PC-9 (cell line): ENCODE results near the gene RRP7A. TPM values are rescaled to one million over a fixed set of nuclear protein-coding genes. Genes with fewer than 3 reads are reported as not detected.
A peak's percentile ranks its signal among the peaks of the same experiment; 100 is the strongest.
"Not testable (repeated sequence)": the region's sequence is repeated elsewhere in the genome, so short reads cannot be mapped to it uniquely, and the experiment has no call there.

Source experiments
- BruUV-seq: library from RNA; stranded (reverse); fragments of 400-500 nt; replicated peaks from 2 replicates; lab custom pipeline; 2021; lab: Mats Ljungman, UMichigan
- CTCF ChIA-PET: fragments of 300-600 bp; sonication (Branson Sonifier 250); formaldehyde crosslinking; loops from one replicate; lab custom pipeline; 2022; ENCODE audit warnings: antibody characterized with exemption; lab: Charles Lee
- POLR2A ChIA-PET: fragments of 300-600 bp; sonication (Branson Sonifier 250); formaldehyde crosslinking; loops from one replicate; lab custom pipeline; 2022; ENCODE audit warnings: antibody characterized with exemption; ENCODE audit not compliant: unreplicated experiment; lab: Charles Lee
- DNase-seq, 2 experiments: peaks; one replicate each; pipeline versions ENCODE4 v3.0.0 to v3.0.0-alpha.2; 2015 to 2022; ENCODE audit warnings: mixed read lengths in 1 of 2
- H2AFZ ChIP-seq: fragments of 200-600 bp; sonication (generic); 2 replicates; pipeline ENCODE4 v1.8.1; 2017; ENCODE audit warnings: antibody characterized with exemption
- H3F3A ChIP-seq: fragments of 200-600 bp; sonication (generic); 2 replicates; pipeline ENCODE4 v1.8.1; 2017; ENCODE audit warnings: antibody characterized with exemption, mild to moderate bottlenecking, low read depth; ENCODE audit not compliant: insufficient read depth
- H3K27ac ChIP-seq: fragments of 200-600 bp; sonication (generic); 2 replicates; pipeline ENCODE4 v1.6.1; 2016; ENCODE audit warnings: mixed run types
- H3K27me3 ChIP-seq: fragments of 200-600 bp; sonication (generic); 2 replicates; pipeline ENCODE4 v1.6.1; 2016; ENCODE audit warnings: low read depth, mixed run types; ENCODE audit not compliant: insufficient read depth
- H3K36me3 ChIP-seq: fragments of 200-600 bp; sonication (generic); 2 replicates; pipeline ENCODE4 v1.6.1; 2016; ENCODE audit warnings: low read depth, mixed run types
- H3K4me1 ChIP-seq: fragments of 200-600 bp; sonication (generic); replicated peaks from 2 replicates; pipeline ENCODE4 v1.6.1; 2016; ENCODE audit warnings: mixed run types; ENCODE audit not compliant: insufficient read depth
- H3K4me2 ChIP-seq: fragments of 200-600 bp; sonication (generic); 2 replicates; pipeline ENCODE4 v1.6.1; 2017; ENCODE audit warnings: mixed run types
- H3K4me3 ChIP-seq: fragments of 200-600 bp; sonication (generic); 2 replicates; pipeline ENCODE4 v1.6.1; 2016; ENCODE audit warnings: mixed run types
- H3K79me2 ChIP-seq: fragments of 200-600 bp; sonication (generic); 2 replicates; pipeline ENCODE4 v1.6.1; 2017; ENCODE audit warnings: low read depth, mixed run types
- H3K9me2 ChIP-seq: fragments of 200-600 bp; sonication (generic); 2 replicates; pipeline ENCODE4 v1.8.1; 2017; ENCODE audit warnings: mild to moderate bottlenecking; ENCODE audit not compliant: insufficient read depth
- H3K9me3 ChIP-seq: fragments of 200-600 bp; sonication (generic); 2 replicates; pipeline ENCODE4 v1.8.1; 2016; ENCODE audit warnings: low read depth; ENCODE audit not compliant: insufficient read depth
- H4K20me1 ChIP-seq: fragments of 200-600 bp; sonication (generic); 2 replicates; pipeline ENCODE4 v1.8.1; 2017; ENCODE audit not compliant: insufficient read depth
- EZH2 ChIP-seq: fragments of 200-600 bp; sonication (generic); IDR thresholded peaks from 2 replicates; pipeline ENCODE4 v1.8.0; 2017; ENCODE audit warnings: antibody characterized with exemption, low read depth
- intact Hi-C: fragments of 100-400 bp; cut with micrococcal nuclease; formaldehyde crosslinking; loops from one replicate; pipeline ENCODE4 v1.10.0; 2022; ENCODE audit not compliant: unreplicated experiment
- total RNA-seq: library from RNA; stranded (reverse); gene quantifications from 2 replicates; pipeline ENCODE4 v1.2.3, GENCODE V29; 2021
- TF ChIP-seq, protein P1 (sequence below): fragments of 200-600 bp; sonication (generic); conservative IDR thresholded peaks from 2 replicates; pipeline ENCODE4 v1.6.1; 2017; ENCODE audit warnings: mixed run types, antibody characterized with exemption, mild to moderate bottlenecking, moderate library complexity

RRP7A gene
- total RNA-seq, 1 experiment from 2014 or later, result 56.6 TPM

GRCh38 chr22:42528591-42529307 lies 9.2 kb upstream of the RRP7A start:
- BruUV-seq, result no TSS peak
- no peaks in the 10 kb centered on the region for H4K20me1 ChIP-seq
- peak overlapping the region; percentile 35 for H3K4me2 ChIP-seq
- no peaks in the 10 kb centered on the region for H3K27me3 ChIP-seq
- CTCF ChIA-PET, result no interaction called here
- no peak overlapping the region for H2AFZ ChIP-seq
- H3F3A ChIP-seq, result no peaks in the 10 kb centered on the region; the same call in 1 of the 2 replicates
- no peak for TF ChIP-seq EZH2
- TF ChIP-seq, protein P1, sequence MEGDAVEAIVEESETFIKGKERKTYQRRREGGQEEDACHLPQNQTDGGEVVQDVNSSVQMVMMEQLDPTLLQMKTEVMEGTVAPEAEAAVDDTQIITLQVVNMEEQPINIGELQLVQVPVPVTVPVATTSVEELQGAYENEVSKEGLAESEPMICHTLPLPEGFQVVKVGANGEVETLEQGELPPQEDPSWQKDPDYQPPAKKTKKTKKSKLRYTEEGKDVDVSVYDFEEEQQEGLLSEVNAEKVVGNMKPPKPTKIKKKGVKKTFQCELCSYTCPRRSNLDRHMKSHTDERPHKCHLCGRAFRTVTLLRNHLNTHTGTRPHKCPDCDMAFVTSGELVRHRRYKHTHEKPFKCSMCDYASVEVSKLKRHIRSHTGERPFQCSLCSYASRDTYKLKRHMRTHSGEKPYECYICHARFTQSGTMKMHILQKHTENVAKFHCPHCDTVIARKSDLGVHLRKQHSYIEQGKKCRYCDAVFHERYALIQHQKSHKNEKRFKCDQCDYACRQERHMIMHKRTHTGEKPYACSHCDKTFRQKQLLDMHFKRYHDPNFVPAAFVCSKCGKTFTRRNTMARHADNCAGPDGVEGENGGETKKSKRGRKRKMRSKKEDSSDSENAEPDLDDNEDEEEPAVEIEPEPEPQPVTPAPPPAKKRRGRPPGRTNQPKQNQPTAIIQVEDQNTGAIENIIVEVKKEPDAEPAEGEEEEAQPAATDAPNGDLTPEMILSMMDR, result no peak
- no peaks in the 10 kb centered on the region for H3K36me3 ChIP-seq
- no peaks in the 10 kb centered on the region for H3K79me2 ChIP-seq
- no peak for DNase-seq
- no peaks in the 10 kb centered on the region for H3K9me2 ChIP-seq
- POLR2A ChIA-PET, result interaction anchor here (0.7 kb wide), 1 partner anchor 121 kb away, joined by 5 read pairs; no protein-coding TSS in a partner anchor
- H3K9me3 ChIP-seq, result no peaks in the 10 kb centered on the region
- intact Hi-C loops, result no loop called here
- H3K27ac ChIP-seq, result peak overlapping the region; percentile 44
- peaks cover 24% of the 10 kb centered on the region for H3K4me1 ChIP-seq
- no peak overlapping the region for H3K4me3 ChIP-seq

- Histone ChIP-seq H2AFZ (no peak overlapping the region), H3K36me3 (peaks cover 3% of the 10 kb centered on the region), H3K4me1 (peaks cover 7% of the 10 kb centered on the region; the same call in 1 of the 2 replicates), H4K20me1 (no peaks in the 10 kb centered on the region), H3K9me2 (no peaks in the 10 kb centered on the region), H3K79me2 (peaks cover 17% of the 10 kb centered on the region), H3F3A (0 out of 2 replicates have a peak, but pooled peaks cover 3% of the 10 kb centered on the region), H3K9me3 (no peaks in the 10 kb centered on the region), H3K27ac (no peak overlapping the region), H3K4me3 (no peak overlapping the region), H3K4me2 (no peak overlapping the region), H3K27me3 (no peaks in the 10 kb centered on the region)
- intact Hi-C loops, result no loop called here
- CTCF ChIA-PET, result no interaction called here
- no peak for DNase-seq
- no peak for TF ChIP-seq EZH2
- TF ChIP-seq, protein P1, result no peak
- POLR2A ChIA-PET, result no interaction called here
- no TSS peak for BruUV-seq
Observed at GRCh38 chr22:42522546-42522945, 3.0 kb upstream of the RRP7A start.

GRCh38 chr22:42521228-42521546 lies 1.6 kb upstream of the RRP7A start:
- Histone ChIP-seq H3K4me2 (no peak overlapping the region), H3K27me3 (no peaks in the 10 kb centered on the region), H3K4me3 (no peak overlapping the region), H3K9me2 (no peaks in the 10 kb centered on the region), H4K20me1 (peaks cover 7% of the 10 kb centered on the region; the same call in 1 of the 2 replicates), H3K27ac (no peak overlapping the region), H3K36me3 (peaks cover 14% of the 10 kb centered on the region), H3K4me1 (peaks cover 7% of the 10 kb centered on the region; the same call in 1 of the 2 replicates), H3F3A (peaks cover 15% of the 10 kb centered on the region; the same call in 1 of the 2 replicates), H3K9me3 (no peaks in the 10 kb centered on the region), H3K79me2 (peaks cover 28% of the 10 kb centered on the region), H2AFZ (no peak overlapping the region)
- TF ChIP-seq EZH2, result no peak
- TF ChIP-seq, protein P1, result no peak
- no peak for DNase-seq
- intact Hi-C loops, result no loop called here
- ChIA-PET CTCF (interaction anchor here (0.7 kb wide), 1 partner anchor 17 kb away, joined by 8 read pairs; no protein-coding TSS in a partner anchor), POLR2A (no interaction called here)
- no TSS peak for BruUV-seq

DNA sequence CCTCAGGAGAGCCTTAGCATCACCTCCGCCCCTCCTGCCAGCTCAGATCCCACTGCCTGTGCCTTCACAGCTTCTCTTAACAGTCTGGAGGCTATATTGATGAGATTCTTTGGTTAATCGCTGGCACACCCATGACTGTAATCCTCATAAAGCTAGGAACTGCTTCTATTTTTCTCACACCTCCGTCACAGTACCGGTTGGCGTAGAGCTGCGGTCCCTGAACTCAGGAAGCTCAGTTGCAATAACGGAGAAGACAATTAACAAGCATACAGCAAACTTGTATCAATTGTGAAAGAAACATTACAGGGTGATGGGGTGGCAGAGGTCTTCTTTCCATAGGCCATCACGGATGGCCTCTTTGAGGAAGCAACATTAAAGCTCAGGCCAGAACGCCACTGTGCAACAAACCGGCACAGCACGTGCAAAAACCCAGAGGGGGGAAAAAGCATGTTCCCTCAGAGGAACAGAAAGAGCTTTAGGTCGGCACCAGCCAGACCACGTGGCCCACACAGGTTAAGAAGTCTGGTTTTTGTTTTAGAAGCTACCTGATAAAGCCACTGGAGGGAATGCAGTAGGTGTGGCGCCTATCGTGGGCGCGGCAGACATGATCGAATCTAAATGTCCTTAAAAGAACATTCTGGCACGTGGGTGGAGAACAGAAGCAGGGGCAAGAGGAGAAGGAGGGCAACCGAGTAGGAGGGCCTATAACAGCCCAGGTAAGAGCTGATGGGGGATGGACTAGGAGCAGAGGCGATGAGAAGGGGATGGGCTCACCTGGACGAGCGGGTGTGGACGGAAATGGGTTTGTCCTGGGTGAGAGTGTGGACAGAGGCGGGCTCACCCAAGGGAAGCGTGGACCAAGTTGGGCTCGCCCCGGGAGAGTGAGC lies 715 bp downstream of the RRP7A start:
- H2AFZ ChIP-seq, result peak overlapping the region; percentile 80; the same call in 1 of the 2 replicates
- peak overlapping the region; percentile 95 for H3K4me3 ChIP-seq
- H3K36me3 ChIP-seq, result peaks cover 16% of the 10 kb centered on the region
- H4K20me1 ChIP-seq, result peaks cover 13% of the 10 kb centered on the region; the same call in 1 of the 2 replicates
- CTCF ChIA-PET, intact Hi-C loops, H3K9me3 ChIP-seq, H3K9me2 ChIP-seq, DNase-seq, H3K27me3 ChIP-seq, H3K4me1 ChIP-seq: not testable (repeated sequence)
- H3F3A ChIP-seq, result peaks cover 18% of the 10 kb centered on the region; the same call in 1 of the 2 replicates
- H3K27ac ChIP-seq, result peak overlapping the region; percentile 63
- POLR2A ChIA-PET, result interaction anchor here (0.6 kb wide), 1 partner anchor 330 kb away, joined by 6 read pairs; no protein-coding TSS in a partner anchor
- peak overlapping the region; percentile 100 for H3K4me2 ChIP-seq
- H3K79me2 ChIP-seq, result peaks cover 32% of the 10 kb centered on the region
- TSS peak; percentile 69 for BruUV-seq
